ENCODE measurements around the gene SMOC1.

- no peak for TF ChIP-seq CTCF (IDR thresholded peaks at IDR 0.05; ENCODE audit: low read length)
- TF ChIP-seq EZH2 (IDR thresholded peaks at IDR 0.05; ENCODE audit: borderline replicate concordance, low read length): no peak
These were observed 127.5 kb downstream of the SMOC1 start for GRCh38 chr14:70006699-70007098.
